GM19351 (cell line): Measurements from ENCODE around the gene CLPSL2.
"Not testable (repeated sequence)": the region's sequence is repeated elsewhere in the genome, so short reads cannot be mapped to it uniquely, and the experiment has no call there.

Experiments
- ATAC-seq: cut with Tn5 transposase; IDR thresholded peaks from one replicate; pipeline ENCODE4 v1.9.1; 2021; ENCODE audit warnings: mild to moderate bottlenecking, moderate library complexity; ENCODE audit not compliant: unreplicated experiment

CLPSL2 gene

GRCh38 chr6:35776364-35777215, at the start of gene CLPSL2:
Gene CLPSL2, plus strand, starts transcription at chr6:35776598. Its CDS starts 21 bp downstream, at chr6:35776619.
- no peak for ATAC-seq

DNA sequence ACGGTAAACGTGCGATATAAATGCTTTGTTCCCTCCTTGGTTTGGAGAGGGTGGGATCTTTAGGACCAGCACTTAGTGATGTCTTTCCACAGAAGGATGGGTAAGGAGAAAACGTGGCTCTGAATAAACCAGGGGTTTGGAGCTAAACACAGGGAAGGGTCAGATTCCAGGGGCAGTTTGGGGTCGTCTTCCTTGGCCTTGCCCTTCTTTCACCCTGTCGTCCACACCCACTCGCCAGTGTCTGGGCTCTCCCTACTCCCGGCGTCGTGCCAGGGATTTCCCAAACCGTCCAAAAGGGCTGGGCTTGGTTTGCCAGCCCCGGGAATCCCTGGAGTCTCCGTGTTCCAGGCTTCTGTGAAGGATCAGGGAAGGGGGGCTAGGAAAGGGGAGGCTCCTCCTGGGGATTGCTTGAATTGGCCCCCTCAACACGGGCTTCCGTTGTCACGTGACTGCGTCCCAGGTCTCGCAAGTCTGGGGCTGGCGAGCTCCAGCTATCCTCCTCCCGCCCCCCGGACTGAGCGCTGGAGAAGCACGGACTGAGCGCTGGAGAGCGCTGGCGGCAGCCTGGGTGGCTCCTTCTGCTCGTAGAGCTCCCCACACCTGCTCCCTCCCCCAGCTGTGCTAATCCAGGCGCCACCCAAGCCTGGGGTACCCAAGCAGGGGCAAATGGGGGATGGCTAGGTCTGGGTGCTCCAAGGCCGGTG, 49.0 kb upstream of the CLPSL2 start:
- peak; percentile 6 for ATAC-seq

DNA sequence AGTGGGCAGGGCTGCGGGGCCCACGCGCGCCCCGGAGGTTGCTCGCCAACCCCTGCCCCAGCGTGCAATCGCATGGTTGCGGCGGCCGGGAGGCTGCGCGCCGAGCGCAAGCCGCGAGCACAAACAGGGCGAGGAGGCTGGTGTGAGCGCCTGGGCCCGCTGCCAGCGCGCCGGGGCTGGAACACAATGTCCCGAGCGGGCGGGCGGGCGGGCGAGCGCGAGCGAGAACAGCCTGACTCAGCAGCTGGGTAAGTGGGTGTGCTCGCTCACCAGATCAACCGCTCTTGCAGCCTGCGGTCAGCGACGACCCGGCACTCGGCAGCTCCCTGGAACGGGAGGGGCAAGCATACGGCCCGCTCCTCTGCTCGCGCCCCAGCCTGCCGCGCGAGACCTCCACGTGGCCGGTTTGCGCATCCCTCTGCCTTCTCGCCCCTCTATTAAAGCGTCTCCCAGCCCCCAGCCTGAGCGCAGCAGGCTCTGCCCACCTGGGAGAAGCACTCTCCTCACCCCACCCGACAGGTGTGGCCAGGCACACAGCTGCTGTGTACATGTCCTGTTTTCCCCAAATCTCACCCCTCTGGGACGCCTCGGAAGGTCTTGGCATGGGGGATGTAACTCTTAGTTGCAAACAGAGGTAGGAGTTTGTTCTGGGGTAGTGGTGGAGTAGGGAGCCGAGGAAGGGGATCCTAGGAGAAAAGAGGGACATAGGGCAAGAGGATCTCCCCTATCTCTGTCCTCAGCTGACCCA, 48.3 kb upstream of the CLPSL2 start:
- peak; percentile 36 for ATAC-seq

GRCh38 chr6:35728683-35729678, 47.4 kb upstream of the CLPSL2 start:
- ATAC-seq = no peak

DNA sequence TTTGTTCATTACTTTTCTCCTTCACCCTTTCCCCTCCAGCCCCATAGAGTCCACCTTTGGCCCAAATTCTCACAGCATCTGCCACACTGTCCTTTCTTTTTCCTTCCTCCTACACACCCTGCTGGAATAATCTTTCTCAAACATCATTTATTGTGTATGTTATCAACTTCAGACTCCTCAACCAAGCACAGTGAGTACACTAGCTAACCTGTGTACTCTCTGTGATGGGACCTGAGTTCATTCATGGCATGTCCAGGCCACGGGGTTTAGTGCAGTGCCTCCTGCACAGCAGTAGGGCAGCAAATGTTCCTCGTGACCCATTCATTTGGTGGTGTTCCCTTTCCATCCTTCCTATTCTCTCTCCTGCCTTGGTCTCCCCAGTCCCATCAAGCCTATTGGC, 46.7 kb upstream of the CLPSL2 start:
- ATAC-seq = no peak

DNA sequence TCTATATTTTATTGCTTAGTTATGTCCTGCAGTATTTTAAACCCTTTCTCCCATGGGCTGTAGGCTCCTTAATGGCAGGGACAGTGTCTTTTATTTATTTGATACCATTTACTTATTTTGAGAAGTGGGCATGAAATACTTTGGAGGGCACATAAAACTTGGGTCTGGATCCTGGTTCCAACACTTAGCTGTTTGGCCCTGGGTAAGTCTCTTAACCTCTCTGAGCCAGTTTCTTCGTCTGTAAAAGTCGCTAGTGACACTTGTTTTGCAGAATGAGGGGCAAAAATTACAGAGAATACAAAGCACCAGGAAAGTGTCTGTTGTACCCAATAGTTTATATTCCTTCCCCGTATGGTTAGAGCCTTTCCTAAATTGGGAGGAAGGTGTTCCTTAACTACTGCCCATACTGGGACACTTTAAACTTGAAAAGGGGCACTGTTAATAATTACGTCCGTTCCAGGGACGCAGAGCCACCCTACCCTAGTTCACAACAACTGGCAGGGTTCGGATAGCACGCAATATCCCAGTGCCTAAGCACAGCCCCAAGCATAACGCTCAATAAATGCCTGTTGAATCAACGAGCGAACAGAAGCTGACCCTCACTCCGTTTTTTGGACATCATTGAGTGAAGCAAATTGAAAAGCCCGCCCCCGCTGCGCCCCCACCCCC, 45.5 kb upstream of the CLPSL2 start:
- ATAC-seq = no peak

- ATAC-seq = peak; percentile 52
Observed at GRCh38 chr6:35731414-35731735, 45.0 kb upstream of the CLPSL2 start.

DNA sequence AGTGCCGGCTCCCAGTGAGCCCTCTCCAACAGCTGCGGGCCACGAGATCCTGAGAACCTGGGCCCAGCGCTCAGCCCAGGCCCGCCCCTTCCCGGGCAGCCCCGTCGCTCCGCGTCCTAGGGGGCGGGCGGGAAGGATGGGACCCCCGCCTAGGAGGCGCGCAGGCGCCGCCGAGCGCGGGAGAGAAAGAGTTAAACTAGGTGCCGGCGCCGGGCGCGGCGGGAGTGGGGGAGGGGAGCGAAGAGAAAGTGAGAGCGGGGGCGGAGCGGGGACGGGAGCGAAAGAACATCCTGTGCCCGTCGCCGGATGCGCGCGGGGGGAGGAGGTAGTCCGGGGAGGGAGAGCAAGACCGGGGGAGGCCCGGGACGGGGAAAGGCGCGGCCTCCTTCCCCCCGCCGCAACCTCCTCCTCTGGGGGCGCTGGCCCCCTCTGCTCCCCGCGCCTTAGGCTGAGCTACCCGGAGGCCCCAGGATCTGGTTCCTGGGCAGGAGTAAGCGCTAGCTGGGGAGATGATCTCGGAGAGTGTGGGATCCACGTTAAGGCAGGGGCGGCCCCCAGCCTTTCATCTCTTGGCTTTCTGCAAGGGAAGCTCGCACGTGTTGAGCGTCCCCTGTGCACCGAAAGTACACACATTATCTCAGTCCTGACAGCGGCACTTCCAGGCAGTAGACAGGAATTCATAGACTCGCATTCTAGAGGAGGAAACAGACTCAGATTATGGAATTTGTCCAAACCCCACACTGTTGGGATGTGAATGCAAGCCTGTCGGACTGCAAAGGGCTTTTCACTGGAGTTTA, 44.5 kb upstream of the CLPSL2 start:
- peak; percentile 51 for ATAC-seq

DNA sequence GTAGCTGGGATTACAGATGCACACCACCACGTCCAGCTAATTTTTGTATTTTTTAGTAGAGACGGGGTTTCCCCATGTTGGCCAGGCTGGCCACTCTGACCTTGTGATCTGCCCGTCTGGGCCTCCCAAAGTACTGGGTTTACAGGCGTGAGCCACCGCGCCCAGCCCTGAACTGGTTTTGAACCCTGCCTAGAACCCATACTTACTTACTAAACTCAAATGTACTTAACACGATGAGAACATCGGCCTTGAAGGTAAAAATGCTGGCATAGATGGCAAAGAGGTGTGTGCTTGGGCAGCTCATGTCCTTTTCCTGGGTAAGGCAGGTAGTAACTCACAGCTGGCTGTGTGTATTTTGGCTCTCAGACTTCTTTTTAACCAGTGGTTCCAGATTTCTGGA, 42.8 kb upstream of the CLPSL2 start:
- ATAC-seq = no peak

- ATAC-seq = not testable (repeated sequence)
Observed at GRCh38 chr6:35734319-35734718, 42.1 kb upstream of the CLPSL2 start.

GRCh38 chr6:35735452-35735851, 40.9 kb upstream of the CLPSL2 start:
- ATAC-seq = no peak

- ATAC-seq = no peak
Observed at GRCh38 chr6:35736253-35736894, 40.0 kb upstream of the CLPSL2 start.

DNA sequence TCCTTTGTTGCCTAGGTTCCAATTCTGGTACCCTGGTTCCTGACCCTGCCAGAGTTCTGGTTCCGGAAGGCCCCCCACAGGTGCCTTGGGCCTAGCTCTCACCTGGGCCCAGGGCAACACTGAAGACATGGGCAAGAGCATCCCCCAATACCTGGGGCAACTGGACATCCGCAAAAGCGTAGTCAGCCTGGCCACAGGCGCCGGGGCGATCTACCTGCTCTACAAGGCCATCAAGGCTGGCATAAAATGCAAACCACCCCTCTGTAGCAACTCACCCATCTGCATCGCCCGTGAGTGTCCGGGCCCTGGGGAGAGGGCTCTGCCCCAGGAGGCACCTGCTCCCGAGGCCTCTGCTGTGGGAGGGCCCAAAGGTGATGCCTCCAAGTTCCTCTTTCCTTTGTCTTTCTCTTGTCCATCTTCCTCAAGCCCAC, 39.4 kb upstream of the CLPSL2 start, which contains the start of gene ARMC12:
Gene ARMC12 (plus strand): TSS at position 51 of the 431 bp plus-strand sequence. CDS start 77 bp downstream, at position 128.
- no peak for ATAC-seq

- no peak for ATAC-seq
Observed at GRCh38 chr6:35737413-35738211, 38.8 kb upstream of the CLPSL2 start.

DNA sequence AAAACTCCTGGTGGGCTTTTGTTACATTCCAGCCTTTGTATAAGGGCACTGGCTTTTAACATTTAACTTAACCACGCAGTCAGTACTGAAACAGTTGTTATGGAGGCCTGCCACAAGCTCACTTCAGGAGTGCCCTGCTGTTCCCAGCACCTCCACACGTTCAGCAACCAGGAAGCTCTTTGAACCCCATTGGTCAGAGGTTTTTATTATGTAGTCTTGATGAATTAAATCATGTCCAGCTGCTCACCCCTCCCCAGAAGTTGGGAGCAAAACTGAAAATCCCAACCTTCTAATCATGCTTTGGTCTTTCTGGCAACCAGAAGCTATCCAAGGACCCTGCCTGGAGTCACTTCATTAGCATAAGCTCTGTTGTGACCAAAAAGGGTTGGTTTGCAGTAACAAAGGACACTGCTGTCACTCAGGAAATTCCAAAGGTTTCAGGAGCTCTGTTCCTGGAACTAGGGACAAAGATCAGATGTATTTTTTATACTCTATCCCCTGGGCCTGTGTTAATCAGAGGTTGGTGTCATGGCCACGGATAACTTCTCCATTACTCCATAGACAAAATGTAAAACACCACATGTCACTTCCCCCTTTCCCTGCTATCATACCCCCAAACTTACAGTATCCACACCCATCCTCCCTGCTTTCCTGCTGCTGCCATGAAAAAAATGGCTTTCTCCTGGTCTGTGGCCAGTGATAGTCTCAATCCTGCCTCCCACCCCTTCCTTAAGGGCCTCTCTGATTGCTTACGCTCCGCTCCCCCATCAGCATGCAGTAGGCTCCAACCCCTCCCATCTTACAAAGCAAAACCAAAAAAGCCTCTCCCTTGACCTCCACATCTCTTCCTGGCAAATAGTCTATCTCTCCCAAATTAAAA, 36.5 kb upstream of the CLPSL2 start:
- ATAC-seq = no peak

DNA sequence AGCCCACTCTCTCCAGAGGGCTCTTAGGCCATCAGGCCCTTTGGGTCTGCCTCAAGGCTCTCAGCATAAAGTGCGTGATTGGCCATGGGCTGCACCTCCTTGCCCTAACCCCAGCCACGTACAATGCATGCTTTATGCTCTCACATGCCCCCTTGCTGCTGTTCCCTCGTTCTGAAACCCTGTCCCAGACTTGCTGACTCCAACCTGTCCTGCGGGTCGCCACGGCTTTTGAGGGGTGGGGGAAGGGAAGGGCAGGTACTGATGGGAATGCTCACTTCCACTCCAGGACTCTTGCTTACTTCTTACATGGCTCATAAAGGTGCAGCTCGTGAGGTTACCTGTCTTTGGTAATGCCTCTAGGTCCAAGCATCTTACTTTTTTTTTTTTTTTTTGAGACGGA, 33.6 kb upstream of the CLPSL2 start:
- no peak for ATAC-seq

DNA sequence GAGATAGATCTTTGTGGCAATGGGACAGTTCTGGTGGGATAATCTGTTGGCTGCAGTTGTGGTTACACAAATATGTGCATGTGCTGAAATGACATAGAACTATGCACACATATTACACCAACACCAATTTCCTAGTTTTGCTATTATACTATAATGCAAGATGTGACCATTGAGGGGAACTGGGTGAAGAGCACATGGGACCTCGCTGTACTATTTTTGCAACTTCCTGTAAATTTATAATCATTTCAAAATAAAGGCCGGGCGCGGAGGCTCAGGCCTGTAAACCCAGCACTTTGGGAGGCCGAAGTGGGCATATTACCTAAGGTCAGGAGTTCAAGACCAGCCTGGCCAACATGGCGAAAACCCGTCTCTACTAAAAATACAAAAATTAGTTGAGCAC, 30.9 kb upstream of the CLPSL2 start:
- ATAC-seq = no peak
